D721Med (cell line): ENCODE data around the gene TMEM9B.
"Not testable (repeated sequence)": the region's sequence is repeated elsewhere in the genome, so short reads cannot be mapped to it uniquely, and the experiment has no call there.

ENCODE experiments used
- DNase-seq: peaks from one replicate; pipeline ENCODE4 v3.0.0; 2011; ENCODE audit warnings: low spot score; ENCODE audit not compliant: insufficient read length
- FAIRE-seq: peaks from 2 replicates; lab custom pipeline; 2011; peaks lifted over from hg19 to GRCh38; lab: Jason Lieb, UNC
- CTCF ChIP-seq: IDR thresholded peaks from 2 replicates; pipeline ENCODE4 v1.5.1; 2012; ENCODE audit warnings: mild to moderate bottlenecking, control low read depth; ENCODE audit not compliant: insufficient read depth; ENCODE audit errors: missing control alignments

The TMEM9B gene

GRCh38 chr11:8964324-8965320 lies at the start of gene TMEM9B:
TSS of gene TMEM9B (minus strand) at chr11:8964442. CDS start at chr11:8964313, 129 bp downstream.
- TF ChIP-seq CTCF = no peak
- peak; percentile 61 for DNase-seq
- no peak for FAIRE-seq

- no peak for TF ChIP-seq CTCF
- FAIRE-seq (no peak), DNase-seq (no peak)
Observed at GRCh38 chr11:9013373-9013772, 49.1 kb upstream of the TMEM9B start.

- not testable (repeated sequence) for FAIRE-seq, DNase-seq
Observed at GRCh38 chr11:9009538-9009937, 45.3 kb upstream of the TMEM9B start.

GRCh38 chr11:9008661-9009060 lies 44.4 kb upstream of the TMEM9B start:
- FAIRE-seq = no peak
- DNase-seq = no peak
- TF ChIP-seq CTCF = no peak

- FAIRE-seq (no peak), DNase-seq (no peak)
- TF ChIP-seq CTCF = no peak
Observed at GRCh38 chr11:9008011-9008550, 43.8 kb upstream of the TMEM9B start.

GRCh38 chr11:9005087-9005486 lies 40.8 kb upstream of the TMEM9B start:
- TF ChIP-seq CTCF = no peak
- DNase-seq = no peak
- FAIRE-seq = no peak

GRCh38 chr11:9004183-9004926 lies 40.1 kb upstream of the TMEM9B start:
- no peak for FAIRE-seq
- no peak for TF ChIP-seq CTCF
- DNase-seq = no peak
